Upper lobe of right lung (tissue), 1 donor: ENCODE results near the gene CNTN4. TPM values are rescaled to one million over a fixed set of nuclear protein-coding genes. Genes with fewer than 3 reads are reported as not detected.

Source experiments
- ATAC-seq: fragments of 200-7000 bp; cut with Tn5 transposase; one replicate; pipeline ENCODE4 v1.9.1; 2020; ENCODE audit warnings: mild to moderate bottlenecking, moderate library complexity
- DNase-seq: peaks from one replicate; pipeline ENCODE4 v3.0.0-alpha.2; 2020
- H3K27ac ChIP-seq: fragments of 200-600 bp; one replicate; pipeline ENCODE4 v1.8.0; 2022
- H3K27me3 ChIP-seq: fragments of 200-600 bp; one replicate; pipeline ENCODE4 v1.8.0; 2022; ENCODE audit warnings: mild to moderate bottlenecking
- H3K36me3 ChIP-seq: fragments of 200-600 bp; one replicate; pipeline ENCODE4 v1.8.0; 2022
- H3K4me1 ChIP-seq: fragments of 200-600 bp; one replicate; pipeline ENCODE4 v1.8.0; 2022
- H3K4me3 ChIP-seq: fragments of 200-600 bp; one replicate; pipeline ENCODE4 v1.8.0; 2022; ENCODE audit warnings: mild to moderate bottlenecking
- H3K9me3 ChIP-seq: fragments of 200-600 bp; one replicate; pipeline ENCODE4 v1.8.0; 2022
- intact Hi-C: fragments of 100-400 bp; cut with DNase I; formaldehyde crosslinking; loops from one replicate; pipeline ENCODE4 v1.11.0; 2022
- total RNA-seq: library from RNA; stranded (reverse); fragmentation: NEBNext Ultra II Directional; extraction: Animal tissue kit (Norgen Biotek cat#: 25700); gene quantifications from one replicate; pipeline ENCODE4 v1.2.1, GENCODE V29; 2021
- TF ChIP-seq, protein P1 (sequence below): fragments of 200-600 bp; IDR thresholded peaks from one replicate; pipeline ENCODE4 v1.8.0; 2022; ENCODE audit warnings: antibody characterized with exemption
- donor health status: DM: no; HTN: yes; CAD: no; lungs with severe emphysema.

CNTN4 gene
- total RNA-seq, 1 donor from 2014 or later, result 11.3 TPM

GRCh38 chr3:2153053-2153452, 54.4 kb downstream of the CNTN4 start:
- no peak for ATAC-seq
- DNase-seq, result no peak
- Histone ChIP-seq H3K27me3 (no peaks in the 10 kb centered on the region), H3K27ac (no peak overlapping the region), H3K9me3 (no peaks in the 10 kb centered on the region), H3K4me3 (no peak overlapping the region), H3K36me3 (no peaks in the 10 kb centered on the region), H3K4me1 (no peaks in the 10 kb centered on the region)
- intact Hi-C loops, result no loop called here
- TF ChIP-seq, protein P1, sequence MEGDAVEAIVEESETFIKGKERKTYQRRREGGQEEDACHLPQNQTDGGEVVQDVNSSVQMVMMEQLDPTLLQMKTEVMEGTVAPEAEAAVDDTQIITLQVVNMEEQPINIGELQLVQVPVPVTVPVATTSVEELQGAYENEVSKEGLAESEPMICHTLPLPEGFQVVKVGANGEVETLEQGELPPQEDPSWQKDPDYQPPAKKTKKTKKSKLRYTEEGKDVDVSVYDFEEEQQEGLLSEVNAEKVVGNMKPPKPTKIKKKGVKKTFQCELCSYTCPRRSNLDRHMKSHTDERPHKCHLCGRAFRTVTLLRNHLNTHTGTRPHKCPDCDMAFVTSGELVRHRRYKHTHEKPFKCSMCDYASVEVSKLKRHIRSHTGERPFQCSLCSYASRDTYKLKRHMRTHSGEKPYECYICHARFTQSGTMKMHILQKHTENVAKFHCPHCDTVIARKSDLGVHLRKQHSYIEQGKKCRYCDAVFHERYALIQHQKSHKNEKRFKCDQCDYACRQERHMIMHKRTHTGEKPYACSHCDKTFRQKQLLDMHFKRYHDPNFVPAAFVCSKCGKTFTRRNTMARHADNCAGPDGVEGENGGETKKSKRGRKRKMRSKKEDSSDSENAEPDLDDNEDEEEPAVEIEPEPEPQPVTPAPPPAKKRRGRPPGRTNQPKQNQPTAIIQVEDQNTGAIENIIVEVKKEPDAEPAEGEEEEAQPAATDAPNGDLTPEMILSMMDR, result no peak

DNA sequence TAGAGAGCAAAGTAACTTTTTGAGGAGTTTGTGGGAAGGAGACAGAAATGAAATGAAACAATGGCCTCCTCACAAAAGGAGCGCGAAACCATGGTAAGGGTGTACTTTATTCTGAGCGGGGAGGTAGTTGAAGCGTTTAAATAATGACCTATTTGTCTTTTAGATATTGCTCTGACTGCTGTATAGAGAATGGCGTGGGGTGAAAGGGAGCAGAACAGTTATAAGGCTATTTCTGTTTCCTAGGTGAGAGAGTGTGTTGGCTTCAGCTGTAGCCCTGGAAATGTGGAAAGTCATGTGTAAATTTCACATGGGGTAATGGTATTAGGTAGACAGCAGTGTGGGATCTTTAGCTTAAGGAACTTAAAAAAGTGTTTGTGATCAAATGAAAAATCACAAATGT, 54.9 kb downstream of the CNTN4 start:
- Histone ChIP-seq H3K36me3 (no peaks in the 10 kb centered on the region), H3K27me3 (no peaks in the 10 kb centered on the region), H3K9me3 (no peaks in the 10 kb centered on the region), H3K4me1 (no peaks in the 10 kb centered on the region), H3K27ac (no peak overlapping the region), H3K4me3 (no peak overlapping the region)
- DNase-seq, result no peak
- no peak for ATAC-seq
- TF ChIP-seq, protein P1, result no peak
- intact Hi-C loops, result no loop called here

GRCh38 chr3:2154621-2155020, 56.0 kb downstream of the CNTN4 start:
- no peak overlapping the region for H3K27ac ChIP-seq
- TF ChIP-seq, protein P1, result no peak
- no peak for ATAC-seq
- H3K36me3 ChIP-seq, result no peaks in the 10 kb centered on the region
- no peaks in the 10 kb centered on the region for H3K9me3 ChIP-seq
- H3K4me1 ChIP-seq, result no peaks in the 10 kb centered on the region
- H3K4me3 ChIP-seq, result no peak overlapping the region
- DNase-seq, result no peak
- intact Hi-C loops, result no loop called here
- H3K27me3 ChIP-seq, result no peaks in the 10 kb centered on the region

- Histone ChIP-seq H3K36me3 (no peaks in the 10 kb centered on the region), H3K4me1 (no peaks in the 10 kb centered on the region), H3K27me3 (no peaks in the 10 kb centered on the region), H3K4me3 (no peak overlapping the region), H3K9me3 (no peaks in the 10 kb centered on the region), H3K27ac (no peak overlapping the region)
- ATAC-seq (peak; percentile 89), DNase-seq (peak; percentile 67)
- TF ChIP-seq, protein P1, result peak; percentile 57
- intact Hi-C loops, result no loop called here
Measured at GRCh38 chr3:2156244-2156847, 57.7 kb downstream of the CNTN4 start.

GRCh38 chr3:2158828-2159227, 60.2 kb downstream of the CNTN4 start:
- H3K9me3 ChIP-seq, result no peaks in the 10 kb centered on the region
- intact Hi-C loops, result no loop called here
- H3K27ac ChIP-seq, result no peak overlapping the region
- ATAC-seq, result no peak
- H3K4me3 ChIP-seq, result no peak overlapping the region
- H3K4me1 ChIP-seq, result no peaks in the 10 kb centered on the region
- TF ChIP-seq, protein P1, result no peak
- no peak for DNase-seq
- H3K36me3 ChIP-seq, result no peaks in the 10 kb centered on the region
- H3K27me3 ChIP-seq, result no peaks in the 10 kb centered on the region

DNA sequence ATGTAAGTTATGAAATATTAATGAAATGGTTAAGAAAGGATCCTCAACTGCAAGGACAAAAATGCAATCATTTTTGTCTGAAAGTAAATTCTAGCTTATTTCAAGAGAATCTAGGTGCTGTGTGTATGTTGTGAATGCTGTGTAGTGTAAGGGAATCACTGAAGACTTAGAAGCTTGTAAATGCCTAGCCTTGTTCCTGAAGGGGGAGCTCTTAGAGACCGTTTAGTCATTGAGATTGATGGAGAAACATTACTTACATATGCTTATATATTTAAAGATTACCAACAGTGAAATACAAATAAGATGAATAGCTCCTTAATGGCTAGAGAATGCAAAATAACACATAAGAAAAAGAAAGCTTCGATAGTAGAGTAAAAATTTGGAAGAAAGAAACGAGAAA, 67.9 kb downstream of the CNTN4 start:
- ATAC-seq (no peak), DNase-seq (no peak)
- Histone ChIP-seq H3K27me3 (no peaks in the 10 kb centered on the region), H3K4me1 (no peaks in the 10 kb centered on the region), H3K9me3 (no peaks in the 10 kb centered on the region), H3K36me3 (no peaks in the 10 kb centered on the region), H3K27ac (no peak overlapping the region), H3K4me3 (no peak overlapping the region)
- TF ChIP-seq, protein P1, result peak; percentile 31
- intact Hi-C loops, result no loop called here
